NCI-H2081 (cell line): ENCODE results near the gene ALPP.
"Not testable (repeated sequence)": the region's sequence is repeated elsewhere in the genome, so short reads cannot be mapped to it uniquely, and the experiment has no call there.

Source experiments
- DNase-seq, 2 experiments: peaks; one replicate each; lab custom pipeline; 2025; lab: John Stamatoyannopoulos, UW

Gene ALPP

GRCh38 chr2:232422051-232422450 is 43.5 kb downstream of the ALPP start:
- DNase-seq = no peak

- DNase-seq = not testable (repeated sequence)
Measured at GRCh38 chr2:232422996-232423395, 44.4 kb downstream of the ALPP start.

- DNase-seq = not testable (repeated sequence)
Measured at GRCh38 chr2:232423407-232423806, 44.9 kb downstream of the ALPP start.

GRCh38 chr2:232431705-232432590 is 53.4 kb downstream of the ALPP start:
- no peak for DNase-seq
